Uterus (tissue), 2 donors: ENCODE results near the gene PRKCSH.

ENCODE experiments used
- POLR2A ChIP-seq, 2 donors: fragments of 450-650 bp; IDR thresholded peaks; one replicate each; pipeline ENCODE4 v1.6.1; 2016; ENCODE audit warnings: antibody characterized with exemption in 2 of 2, mild to moderate bottlenecking in 1 of 2, moderate library complexity in 1 of 2
- TF ChIP-seq, protein P1 (sequence below), 4 experiments: fragments of 200-600 bp in 2 of 4; fragments of 450-650 bp in 2 of 4; sonication (generic) in 2 of 4; IDR thresholded peaks; one replicate each; pipeline ENCODE4 v1.5.1; 2016 to 2019; ENCODE audit warnings: antibody characterized with exemption in 4 of 4, mild to moderate bottlenecking in 2 of 4, moderate library complexity in 1 of 4

DNA sequence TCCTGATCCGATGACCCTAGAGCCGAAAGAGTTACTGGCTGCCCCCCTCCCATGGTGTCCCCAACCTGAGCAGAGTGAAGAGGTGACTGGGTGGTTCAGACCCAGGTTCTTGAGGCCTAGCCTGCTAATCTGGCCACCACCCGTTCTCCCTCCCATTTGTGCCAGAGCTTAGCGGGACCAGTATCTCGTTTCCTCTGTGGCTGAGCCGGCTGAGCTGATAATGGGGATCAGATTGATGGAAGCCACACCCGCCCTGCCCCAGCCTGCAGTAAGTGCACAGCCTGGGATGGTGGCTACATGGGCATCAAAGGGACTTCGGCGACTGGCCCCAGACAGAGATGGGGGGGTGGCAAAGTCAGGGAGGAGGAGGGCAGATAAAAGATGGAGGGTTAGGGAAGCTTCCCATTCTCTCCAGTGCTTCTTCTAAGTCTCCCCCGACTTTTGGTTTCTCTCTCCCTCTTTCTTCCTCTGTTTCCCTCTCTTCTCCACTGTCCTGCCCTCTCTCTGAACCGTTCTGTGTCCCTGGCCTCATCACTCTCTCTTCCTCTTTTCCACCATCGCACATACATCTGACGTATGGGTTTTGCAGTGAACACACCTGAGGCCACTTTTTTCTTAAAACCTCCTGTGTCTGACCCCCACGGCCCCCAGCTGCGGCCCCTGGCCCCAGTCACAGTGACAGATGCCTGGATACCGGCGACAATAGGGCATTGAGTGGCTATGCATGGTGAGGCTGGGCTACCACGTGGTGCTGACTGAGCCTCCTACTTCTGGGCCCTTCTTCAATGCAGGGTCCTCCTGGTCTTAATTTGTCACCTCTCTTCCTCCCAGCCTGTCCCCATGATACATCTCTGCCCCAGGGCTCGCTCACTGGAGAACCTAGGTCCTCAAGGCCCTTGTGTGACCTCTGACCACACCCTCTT is 43.0 kb downstream of the PRKCSH start:
- TF ChIP-seq, protein P1, sequence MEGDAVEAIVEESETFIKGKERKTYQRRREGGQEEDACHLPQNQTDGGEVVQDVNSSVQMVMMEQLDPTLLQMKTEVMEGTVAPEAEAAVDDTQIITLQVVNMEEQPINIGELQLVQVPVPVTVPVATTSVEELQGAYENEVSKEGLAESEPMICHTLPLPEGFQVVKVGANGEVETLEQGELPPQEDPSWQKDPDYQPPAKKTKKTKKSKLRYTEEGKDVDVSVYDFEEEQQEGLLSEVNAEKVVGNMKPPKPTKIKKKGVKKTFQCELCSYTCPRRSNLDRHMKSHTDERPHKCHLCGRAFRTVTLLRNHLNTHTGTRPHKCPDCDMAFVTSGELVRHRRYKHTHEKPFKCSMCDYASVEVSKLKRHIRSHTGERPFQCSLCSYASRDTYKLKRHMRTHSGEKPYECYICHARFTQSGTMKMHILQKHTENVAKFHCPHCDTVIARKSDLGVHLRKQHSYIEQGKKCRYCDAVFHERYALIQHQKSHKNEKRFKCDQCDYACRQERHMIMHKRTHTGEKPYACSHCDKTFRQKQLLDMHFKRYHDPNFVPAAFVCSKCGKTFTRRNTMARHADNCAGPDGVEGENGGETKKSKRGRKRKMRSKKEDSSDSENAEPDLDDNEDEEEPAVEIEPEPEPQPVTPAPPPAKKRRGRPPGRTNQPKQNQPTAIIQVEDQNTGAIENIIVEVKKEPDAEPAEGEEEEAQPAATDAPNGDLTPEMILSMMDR (IDR thresholded peaks at IDR 0.05): no peak
- TF ChIP-seq POLR2A (IDR thresholded peaks at IDR 0.05): no peak
